Fibroblast of villous mesenchyme (primary cell): Measurements from ENCODE around the gene PTEN. TPM values are rescaled to one million over a fixed set of nuclear protein-coding genes. Genes with fewer than 3 reads are reported as not detected.
"Not testable (repeated sequence)": the region's sequence is repeated elsewhere in the genome, so short reads cannot be mapped to it uniquely, and the experiment has no call there.

Source experiments
- DNase-seq: peaks from one replicate; pipeline ENCODE4 v3.0.0-alpha.2; 2010; ENCODE audit warnings: low read depth
- H3K4me3 ChIP-seq: 2 replicates; pipeline ENCODE4 v1.5.1; 2011; ENCODE audit warnings: low read depth, mild to moderate bottlenecking, low read length
- CTCF ChIP-seq: IDR thresholded peaks from 2 replicates; pipeline ENCODE4 v1.5.1; 2012; ENCODE audit warnings: low read depth, mild to moderate bottlenecking, low read length; ENCODE audit not compliant: insufficient read depth
- total RNA-seq: library from RNA; depleted of rRNA; stranded (reverse); fragments of >200 nt; gene quantifications from 2 replicates; pipeline ENCODE4 v1.2.3, GENCODE V29; 2012

PTEN gene
- total RNA-seq, 1 donor, result 276 TPM

GRCh38 chr10:87873656-87874055 lies 10.2 kb downstream of the PTEN start:
- H3K4me3 ChIP-seq, result no peak overlapping the region
- DNase-seq, result no peak
- no peak for TF ChIP-seq CTCF

DNA sequence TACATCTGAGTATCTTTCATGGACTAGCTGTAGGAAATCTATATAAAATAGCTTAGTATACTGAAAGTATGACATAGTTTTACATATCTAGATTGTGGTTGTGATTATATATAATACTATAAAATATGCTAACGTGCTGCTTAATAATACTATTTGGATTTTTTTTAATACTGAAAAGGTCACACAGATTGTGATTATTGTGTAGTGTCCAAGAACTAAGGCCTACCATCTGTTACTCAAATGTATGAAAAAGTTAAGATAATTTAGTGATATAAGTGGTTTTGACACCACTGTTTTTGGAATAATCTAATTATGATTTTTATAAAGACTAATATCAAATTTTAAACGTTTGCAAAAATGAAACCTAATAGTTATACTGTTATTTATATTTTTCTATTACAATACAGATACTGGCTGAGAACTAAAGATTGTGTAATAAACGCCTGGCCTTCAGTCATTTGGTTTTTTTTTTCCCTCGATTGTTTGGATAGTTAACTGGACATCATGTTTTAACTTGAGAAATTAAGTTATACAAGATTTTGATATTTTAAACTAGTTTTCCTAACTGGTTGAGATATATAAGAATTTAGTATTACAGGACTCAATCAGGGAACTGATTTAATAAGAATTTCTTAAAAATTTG lies 12.6 kb downstream of the PTEN start:
- TF ChIP-seq CTCF, result no peak
- DNase-seq, result no peak
- H3K4me3 ChIP-seq, result no peak overlapping the region

- TF ChIP-seq CTCF, result no peak
- no peak for DNase-seq
- H3K4me3 ChIP-seq, result no peak overlapping the region
Measured at GRCh38 chr10:87878664-87879459, 15.4 kb downstream of the PTEN start.

GRCh38 chr10:87880336-87880735 lies 16.9 kb downstream of the PTEN start:
- no peak overlapping the region for H3K4me3 ChIP-seq
- DNase-seq, result no peak
- no peak for TF ChIP-seq CTCF

DNA sequence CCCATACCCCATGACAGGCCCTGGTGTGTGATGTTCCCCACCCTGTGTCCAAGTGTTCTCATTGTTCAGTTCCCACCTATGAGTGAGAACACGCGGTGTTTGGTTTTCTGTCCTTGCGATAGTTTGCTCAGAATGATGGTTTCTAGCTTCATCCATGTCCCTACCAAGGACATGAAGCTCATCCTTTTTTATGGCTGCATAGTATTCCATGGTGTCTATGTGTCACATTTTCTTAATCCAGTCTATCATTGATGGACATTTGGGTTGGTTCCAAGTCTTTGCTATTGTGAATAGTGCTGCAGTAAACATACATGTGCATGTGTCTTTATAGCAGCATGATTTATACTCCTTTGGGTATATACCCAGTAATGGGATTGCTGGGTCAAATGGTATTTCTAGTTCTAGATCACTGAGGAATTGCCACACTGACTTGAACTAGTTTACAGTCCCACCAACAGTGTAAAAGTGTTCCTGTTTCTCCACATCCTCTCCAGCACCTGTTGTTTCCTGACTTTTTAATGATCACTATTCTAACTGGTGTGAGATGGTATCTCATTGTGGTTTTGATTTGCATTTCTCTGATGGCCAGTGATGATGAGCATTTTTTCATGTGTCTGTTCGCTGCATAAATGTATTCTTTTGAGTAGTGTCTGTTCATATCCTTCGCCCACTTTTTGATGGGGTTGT lies 18.1 kb downstream of the PTEN start:
- DNase-seq, H3K4me3 ChIP-seq: not testable (repeated sequence)

DNA sequence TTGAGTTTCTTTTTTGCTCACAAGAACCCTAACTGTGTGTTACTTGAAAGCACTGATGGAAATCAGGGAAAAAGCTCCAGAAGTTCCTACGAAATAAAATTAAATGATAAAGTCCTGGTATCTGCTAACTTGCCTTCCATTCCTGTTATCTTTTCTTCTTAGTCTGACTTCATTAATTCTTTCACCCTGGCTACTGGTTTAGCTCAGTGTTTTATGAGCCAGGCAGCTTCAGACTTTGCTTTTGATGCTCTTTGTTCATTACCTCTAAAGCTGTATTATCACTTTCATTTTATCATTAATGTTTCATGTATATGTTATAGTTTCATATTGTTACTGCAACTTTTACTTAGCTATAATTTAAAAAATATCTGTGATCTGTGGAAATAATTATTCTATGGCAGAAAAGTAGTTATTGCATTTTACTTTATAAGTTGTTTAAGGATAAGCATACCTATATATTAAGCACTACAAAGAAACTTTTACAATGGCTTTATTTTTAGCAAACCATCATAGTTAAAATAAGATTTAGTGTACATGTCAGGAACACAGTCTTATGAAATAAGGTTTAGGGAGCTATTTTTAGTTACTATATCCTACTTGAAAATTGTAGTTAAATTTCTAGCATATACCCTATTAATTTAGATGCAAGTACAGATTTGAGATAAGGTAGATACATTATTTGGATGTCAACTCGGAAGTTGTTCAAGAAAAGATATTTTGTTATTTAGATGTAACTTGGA lies 19.3 kb downstream of the PTEN start:
- H3K4me3 ChIP-seq, result no peak overlapping the region
- DNase-seq, result no peak
- no peak for TF ChIP-seq CTCF

- no peak overlapping the region for H3K4me3 ChIP-seq
- no peak for DNase-seq
- TF ChIP-seq CTCF, result no peak
Measured at GRCh38 chr10:87886635-87887034, 23.2 kb downstream of the PTEN start.
